HK-2 (cell line): ENCODE results near the gene ELFN2.
"Not testable (repeated sequence)": the region's sequence is repeated elsewhere in the genome, so short reads cannot be mapped to it uniquely, and the experiment has no call there.

Source experiments
- DNase-seq: peaks from one replicate; pipeline ENCODE4 v3.0.0-alpha.2; 2018; ENCODE audit not compliant: unreplicated experiment

The ELFN2 gene

GRCh38 chr22:37410174-37411055 is 16.9 kb downstream of the ELFN2 start:
- DNase-seq, result no peak

GRCh38 chr22:37409459-37410050 is 17.7 kb downstream of the ELFN2 start:
- DNase-seq, result no peak

GRCh38 chr22:37409031-37409430 is 18.2 kb downstream of the ELFN2 start:
- no peak for DNase-seq

GRCh38 chr22:37407856-37408255 is 19.4 kb downstream of the ELFN2 start:
- DNase-seq, result no peak

GRCh38 chr22:37406441-37407235 is 20.6 kb downstream of the ELFN2 start:
- DNase-seq, result no peak

GRCh38 chr22:37404091-37404490 is 23.2 kb downstream of the ELFN2 start:
- no peak for DNase-seq

GRCh38 chr22:37403267-37403960 is 23.9 kb downstream of the ELFN2 start:
- no peak for DNase-seq

- DNase-seq, result no peak
Observed at GRCh38 chr22:37402184-37402506, 25.1 kb downstream of the ELFN2 start.

- DNase-seq, result no peak
Observed at GRCh38 chr22:37401401-37402183, 25.7 kb downstream of the ELFN2 start.

- DNase-seq, result no peak
Observed at GRCh38 chr22:37400719-37401118, 26.6 kb downstream of the ELFN2 start.

- DNase-seq, result not testable (repeated sequence)
Observed at GRCh38 chr22:37399457-37399856, 27.8 kb downstream of the ELFN2 start.

GRCh38 chr22:37397226-37397625 is 30.1 kb downstream of the ELFN2 start:
- no peak for DNase-seq

GRCh38 chr22:37396488-37397084 is 30.7 kb downstream of the ELFN2 start:
- DNase-seq, result no peak

- DNase-seq, result no peak
Observed at GRCh38 chr22:37394341-37394740, 32.9 kb downstream of the ELFN2 start.

GRCh38 chr22:37393746-37394145 is 33.5 kb downstream of the ELFN2 start:
- DNase-seq, result no peak

GRCh38 chr22:37392721-37393328 is 34.5 kb downstream of the ELFN2 start:
- DNase-seq, result no peak

GRCh38 chr22:37391702-37392101 is 35.6 kb downstream of the ELFN2 start:
- no peak for DNase-seq

- no peak for DNase-seq
Observed at GRCh38 chr22:37390075-37390474, 37.2 kb downstream of the ELFN2 start.

GRCh38 chr22:37388538-37388937 is 38.7 kb downstream of the ELFN2 start:
- no peak for DNase-seq

GRCh38 chr22:37387793-37388192 is 39.5 kb downstream of the ELFN2 start:
- no peak for DNase-seq
